Urothelium cell line (cell line): ENCODE results near the gene NR2F1-AS1.

ENCODE experiments used
- DNase-seq: peaks from one replicate; pipeline ENCODE4 v3.0.0; 2011; ENCODE audit warnings: low spot score, mixed read lengths
- FAIRE-seq: peaks from 2 replicates; lab custom pipeline; 2011; peaks lifted over from hg19 to GRCh38; lab: Jason Lieb, UNC

The NR2F1-AS1 gene

GRCh38 chr5:93591323-93591945 is 10.4 kb upstream of the NR2F1-AS1 start:
- FAIRE-seq: no peak
- no peak for DNase-seq

GRCh38 chr5:93590493-93590892 is 9.5 kb upstream of the NR2F1-AS1 start:
- DNase-seq (no peak), FAIRE-seq (no peak)

- DNase-seq: no peak
- no peak for FAIRE-seq
Measured at GRCh38 chr5:93589829-93590215, 8.8 kb upstream of the NR2F1-AS1 start.

- no peak for FAIRE-seq
Measured at GRCh38 chr5:93589152-93589828, 8.3 kb upstream of the NR2F1-AS1 start.

GRCh38 chr5:93588352-93589151 is 7.5 kb upstream of the NR2F1-AS1 start:
- no peak for FAIRE-seq
- no peak for DNase-seq

More at GRCh38 chr5:93589152-93589828, 8.3 kb upstream of the NR2F1-AS1 start:
- no peak for DNase-seq

- DNase-seq (no peak), FAIRE-seq (no peak)
Measured at GRCh38 chr5:93587597-93588351, 6.8 kb upstream of the NR2F1-AS1 start.

GRCh38 chr5:93586736-93587596 is 5.9 kb upstream of the NR2F1-AS1 start:
- FAIRE-seq (no peak), DNase-seq (no peak)

GRCh38 chr5:93585767-93586385 is 4.9 kb upstream of the NR2F1-AS1 start:
- no peak for DNase-seq

GRCh38 chr5:93585041-93585766 is 4.2 kb upstream of the NR2F1-AS1 start:
- DNase-seq (no peak), FAIRE-seq (no peak)

More at GRCh38 chr5:93585767-93586385, 4.9 kb upstream of the NR2F1-AS1 start:
- no peak for FAIRE-seq

- FAIRE-seq: no peak
- no peak for DNase-seq
Measured at GRCh38 chr5:93584596-93585040, 3.6 kb upstream of the NR2F1-AS1 start.

GRCh38 chr5:93583768-93584595 is 3.0 kb upstream of the NR2F1-AS1 start:
- FAIRE-seq: no peak
- DNase-seq: no peak

- FAIRE-seq: no peak
- DNase-seq: no peak
Measured at GRCh38 chr5:93583439-93583767, 2.4 kb upstream of the NR2F1-AS1 start.

- FAIRE-seq: no peak
- DNase-seq: peak; percentile 41
Measured at GRCh38 chr5:93582677-93583438, 1.8 kb upstream of the NR2F1-AS1 start, which contains the start of gene NR2F1. Gene NR2F1, plus strand, starts transcription at chr5:93583222. Its CDS starts 1,802 bp downstream, at chr5:93585024.

- FAIRE-seq: no peak
- no peak for DNase-seq
Measured at GRCh38 chr5:93582167-93582462, 1.1 kb upstream of the NR2F1-AS1 start.

GRCh38 chr5:93580063-93580926 is 724 bp downstream of the NR2F1-AS1 start:
- FAIRE-seq: no peak

GRCh38 chr5:93579692-93580062 is 1.3 kb downstream of the NR2F1-AS1 start:
- DNase-seq: no peak
- FAIRE-seq: no peak

More at GRCh38 chr5:93580063-93580926, 724 bp downstream of the NR2F1-AS1 start:
- no peak for DNase-seq
